Upper lobe of right lung (tissue), 1 donor: ENCODE data around the gene PIK3R2. TPM values are rescaled to one million over a fixed set of nuclear protein-coding genes. Genes with fewer than 3 reads are reported as not detected.
"Not testable (repeated sequence)": the region's sequence is repeated elsewhere in the genome, so short reads cannot be mapped to it uniquely, and the experiment has no call there.

Experiments used
- ATAC-seq: fragments of 200-7000 bp; cut with Tn5 transposase; one replicate; pipeline ENCODE4 v1.9.1; 2020; ENCODE audit warnings: mild to moderate bottlenecking, moderate library complexity
- DNase-seq: peaks from one replicate; pipeline ENCODE4 v3.0.0-alpha.2; 2020
- H3K27ac ChIP-seq: fragments of 200-600 bp; one replicate; pipeline ENCODE4 v1.8.0; 2022
- H3K27me3 ChIP-seq: fragments of 200-600 bp; one replicate; pipeline ENCODE4 v1.8.0; 2022; ENCODE audit warnings: mild to moderate bottlenecking
- H3K36me3 ChIP-seq: fragments of 200-600 bp; one replicate; pipeline ENCODE4 v1.8.0; 2022
- H3K4me1 ChIP-seq: fragments of 200-600 bp; one replicate; pipeline ENCODE4 v1.8.0; 2022
- H3K4me3 ChIP-seq: fragments of 200-600 bp; one replicate; pipeline ENCODE4 v1.8.0; 2022; ENCODE audit warnings: mild to moderate bottlenecking
- H3K9me3 ChIP-seq: fragments of 200-600 bp; one replicate; pipeline ENCODE4 v1.8.0; 2022
- CTCF ChIP-seq: fragments of 200-600 bp; IDR thresholded peaks from one replicate; pipeline ENCODE4 v1.8.0; 2022; ENCODE audit warnings: antibody characterized with exemption
- intact Hi-C: fragments of 100-400 bp; cut with DNase I; formaldehyde crosslinking; loops from one replicate; pipeline ENCODE4 v1.11.0; 2022
- total RNA-seq: library from RNA; stranded (reverse); fragmentation: NEBNext Ultra II Directional; extraction: Animal tissue kit (Norgen Biotek cat#: 25700); gene quantifications from one replicate; pipeline ENCODE4 v1.2.1, GENCODE V29; 2021
- donor health status: DM: no; HTN: yes; CAD: no; lungs with severe emphysema.

Gene PIK3R2
- total RNA-seq, 1 donor from 2014 or later = 24.2 TPM

- Histone ChIP-seq H3K9me3 (no peaks in the 10 kb centered on the region), H3K27ac (peak overlapping the region; percentile 65), H3K4me3 (no peak overlapping the region), H3K36me3 (peaks cover under 1% of the 10 kb centered on the region), H3K4me1 (peaks cover 48% of the 10 kb centered on the region), H3K27me3 (no peaks in the 10 kb centered on the region)
- intact Hi-C loops = no loop called here
- no peak for TF ChIP-seq CTCF
- peak; percentile 22 for ATAC-seq
- peak; percentile 95 for DNase-seq
Measured at GRCh38 chr19:18156841-18157464, 4.0 kb downstream of the PIK3R2 start.

GRCh38 chr19:18157465-18158063 is 4.6 kb downstream of the PIK3R2 start:
- H3K36me3 ChIP-seq = peaks cover 5% of the 10 kb centered on the region
- intact Hi-C loops = no loop called here
- H3K27ac ChIP-seq = peak overlapping the region; percentile 65
- H3K9me3 ChIP-seq = no peaks in the 10 kb centered on the region
- peaks cover 46% of the 10 kb centered on the region for H3K4me1 ChIP-seq
- H3K4me3 ChIP-seq = no peak overlapping the region
- ATAC-seq = no peak
- no peak for DNase-seq
- no peak for TF ChIP-seq CTCF
- H3K27me3 ChIP-seq = no peaks in the 10 kb centered on the region

- intact Hi-C loops = no loop called here
- Histone ChIP-seq H3K36me3 (peaks cover 11% of the 10 kb centered on the region), H3K4me3 (no peak overlapping the region), H3K27me3 (no peaks in the 10 kb centered on the region), H3K27ac (no peak overlapping the region), H3K4me1 (peaks cover 46% of the 10 kb centered on the region), H3K9me3 (no peaks in the 10 kb centered on the region)
- DNase-seq = no peak
- no peak for TF ChIP-seq CTCF
- no peak for ATAC-seq
Measured at GRCh38 chr19:18158467-18158866, 5.5 kb downstream of the PIK3R2 start.

- H3K4me1 ChIP-seq = peaks cover 40% of the 10 kb centered on the region
- not testable (repeated sequence) for DNase-seq
Measured at GRCh38 chr19:18159059-18159616, 6.2 kb downstream of the PIK3R2 start.

GRCh38 chr19:18159810-18160209 is 6.8 kb downstream of the PIK3R2 start:
- peaks cover 36% of the 10 kb centered on the region for H3K4me1 ChIP-seq
- intact Hi-C loops = loop anchor here (10.0 kb wide), 1 partner anchor 45 kb away; no protein-coding TSS in a partner anchor
- DNase-seq (no peak), ATAC-seq (no peak)
- peaks cover 24% of the 10 kb centered on the region for H3K36me3 ChIP-seq
- no peaks in the 10 kb centered on the region for H3K9me3 ChIP-seq
- no peak overlapping the region for H3K4me3 ChIP-seq
- H3K27me3 ChIP-seq = no peaks in the 10 kb centered on the region
- no peak for TF ChIP-seq CTCF
- H3K27ac ChIP-seq = no peak overlapping the region

More at GRCh38 chr19:18159059-18159616, 6.2 kb downstream of the PIK3R2 start:
- peaks cover 18% of the 10 kb centered on the region for H3K36me3 ChIP-seq
- H3K4me3 ChIP-seq, ATAC-seq, H3K27ac ChIP-seq, H3K27me3 ChIP-seq, H3K9me3 ChIP-seq, intact Hi-C loops: not testable (repeated sequence)

GRCh38 chr19:18160493-18160970 is 7.6 kb downstream of the PIK3R2 start:
- Histone ChIP-seq H3K4me3 (peak overlapping the region; percentile 42), H3K9me3 (no peaks in the 10 kb centered on the region), H3K27me3 (no peaks in the 10 kb centered on the region), H3K4me1 (peaks cover 33% of the 10 kb centered on the region), H3K36me3 (peaks cover 26% of the 10 kb centered on the region), H3K27ac (peak overlapping the region; percentile 70)
- TF ChIP-seq CTCF = no peak
- ATAC-seq = no peak
- intact Hi-C loops = loop anchor here (10.0 kb wide), 1 partner anchor 46 kb away; no protein-coding TSS in a partner anchor
- no peak for DNase-seq
